Lung (tissue), 12 donors: ENCODE results near the gene MECP2. TPM values are rescaled to one million over a fixed set of nuclear protein-coding genes. Genes with fewer than 3 reads are reported as not detected.
A peak's percentile ranks its signal among the peaks of the same experiment; 100 is the strongest.

Experiments used
- ATAC-seq: fragments of 200-7000 bp; cut with Tn5 transposase; one replicate; pipeline ENCODE4 v1.9.1; 2020; ENCODE audit warnings: moderate number of reproducible peaks; ENCODE audit not compliant: insufficient read depth, low FRiP score
- DNase-seq, 3 donors: peaks; one replicate each; pipeline ENCODE4 v3.0.0-alpha.2; 2013 to 2017
- H3K27ac ChIP-seq, 2 donors: one replicate each; pipeline ENCODE4 v1.5.1; 2013; ENCODE audit warnings: mild to moderate bottlenecking in 2 of 2, moderate library complexity in 2 of 2, control low read depth in 1 of 2, inconsistent platforms in 1 of 2, low read depth in 1 of 2, low read length in 1 of 2
- H3K27me3 ChIP-seq, 3 donors: one replicate each; pipeline ENCODE4 v1.5.1; 2013; ENCODE audit warnings: low read length in 2 of 3; ENCODE audit not compliant: control insufficient read depth in 3 of 3, insufficient read depth in 3 of 3
- H3K36me3 ChIP-seq, 4 donors: one replicate each; pipeline ENCODE4 v1.5.1; 2013; ENCODE audit warnings: low read length in 4 of 4, mild to moderate bottlenecking in 1 of 4, moderate library complexity in 1 of 4; ENCODE audit not compliant: control insufficient read depth in 4 of 4, insufficient read depth in 4 of 4
- H3K4me1 ChIP-seq, 5 donors: one replicate each; pipeline ENCODE4 v1.5.1; 2013; ENCODE audit warnings: low read length in 5 of 5, mild to moderate bottlenecking in 2 of 5, moderate library complexity in 1 of 5; ENCODE audit not compliant: control insufficient read depth in 5 of 5, insufficient read depth in 5 of 5
- H3K4me3 ChIP-seq: one replicate; pipeline ENCODE4 v1.5.1; 2013; ENCODE audit warnings: mild to moderate bottlenecking, control low read depth, moderate library complexity
- H3K9ac ChIP-seq, 2 donors: one replicate each; pipeline ENCODE4 v1.5.1; 2013; ENCODE audit warnings: low read length in 2 of 2, control low read depth in 1 of 2; ENCODE audit not compliant: insufficient read depth in 1 of 2
- H3K9me3 ChIP-seq, 4 donors: one replicate each; pipeline ENCODE4 v1.5.1; 2013; ENCODE audit warnings: low read length in 3 of 4, mild to moderate bottlenecking in 1 of 4, moderate library complexity in 1 of 4; ENCODE audit not compliant: control insufficient read depth in 4 of 4, insufficient read depth in 3 of 4
- WGBS, 2 donors: extraction: QIAGEN DNeasy Blood & Tissue Kit; methylation state at CpG; one replicate each; pipeline ENCODE4 v1.1.7; 2013; 5-methylcytosine and 5-hydroxymethylcytosine counted together
- polyA plus RNA-seq, 2 donors: library from polyadenylated mRNA; stranded (reverse); fragments of 200-250 nt; gene quantifications; one replicate each; pipeline ENCODE4 v1.2.1, GENCODE V29; 2013
- total RNA-seq, 2 donors: library from RNA; depleted of rRNA in 1 of 2; stranded (reverse); fragments of >200 nt in 1 of 2; gene quantifications; one replicate each; pipeline ENCODE4 v1.2.1, GENCODE V29; 2014 to 2021
- TF ChIP-seq, protein P1 (sequence below): IDR thresholded peaks from 2 replicates; pipeline ENCODE4 v1.5.1; 2012; ENCODE audit warnings: mild to moderate bottlenecking; ENCODE audit errors: control extremely low read depth, extremely low read depth
- donor health status: control.
- donor health status: control.
- donor health status: Bipolar disorder and iron deficiency.
- donor health status: healthy.
- donor health status: DM: yes; HTN: yes; CAD: no.

MECP2 gene
- total and polyA plus RNA-seq, 4 donors: 20.4 to 62.9 (median 38.9) TPM

DNA sequence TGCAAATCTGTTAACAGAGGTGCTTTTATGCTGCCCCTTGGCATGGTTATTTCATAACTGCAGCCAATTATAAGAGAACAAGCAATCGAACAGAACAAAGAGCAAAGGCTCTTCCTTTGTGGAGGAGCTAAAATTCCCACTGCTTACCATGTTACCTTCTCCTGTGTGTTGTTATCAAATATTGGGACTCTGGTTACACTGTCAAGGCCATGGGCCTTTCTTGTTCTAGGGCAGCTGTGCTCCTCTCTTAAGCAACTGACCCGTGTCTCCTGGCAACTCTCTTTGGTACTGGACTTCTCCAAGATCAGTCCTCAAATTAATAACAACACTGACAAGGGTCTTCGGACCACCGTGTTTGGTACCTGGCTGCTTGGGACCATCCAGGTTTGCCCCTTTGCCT lies 34.4 kb upstream of the MECP2 start:
- Histone ChIP-seq H3K36me3 (no peaks in the 10 kb centered on the region), H3K4me1 (peaks cover 0 to 2% (median 0%) of the 10 kb centered on the region in 5 donors), H3K27ac (no peak overlapping the region), H3K9ac (no peak overlapping the region), H3K27me3 (peaks cover 0 to 6% (median 5%) of the 10 kb centered on the region in 3 donors), H3K4me3 (no peak overlapping the region), H3K9me3 (peaks cover 0 to 4% (median 0%) of the 10 kb centered on the region in 4 donors)
- TF ChIP-seq, protein P1, sequence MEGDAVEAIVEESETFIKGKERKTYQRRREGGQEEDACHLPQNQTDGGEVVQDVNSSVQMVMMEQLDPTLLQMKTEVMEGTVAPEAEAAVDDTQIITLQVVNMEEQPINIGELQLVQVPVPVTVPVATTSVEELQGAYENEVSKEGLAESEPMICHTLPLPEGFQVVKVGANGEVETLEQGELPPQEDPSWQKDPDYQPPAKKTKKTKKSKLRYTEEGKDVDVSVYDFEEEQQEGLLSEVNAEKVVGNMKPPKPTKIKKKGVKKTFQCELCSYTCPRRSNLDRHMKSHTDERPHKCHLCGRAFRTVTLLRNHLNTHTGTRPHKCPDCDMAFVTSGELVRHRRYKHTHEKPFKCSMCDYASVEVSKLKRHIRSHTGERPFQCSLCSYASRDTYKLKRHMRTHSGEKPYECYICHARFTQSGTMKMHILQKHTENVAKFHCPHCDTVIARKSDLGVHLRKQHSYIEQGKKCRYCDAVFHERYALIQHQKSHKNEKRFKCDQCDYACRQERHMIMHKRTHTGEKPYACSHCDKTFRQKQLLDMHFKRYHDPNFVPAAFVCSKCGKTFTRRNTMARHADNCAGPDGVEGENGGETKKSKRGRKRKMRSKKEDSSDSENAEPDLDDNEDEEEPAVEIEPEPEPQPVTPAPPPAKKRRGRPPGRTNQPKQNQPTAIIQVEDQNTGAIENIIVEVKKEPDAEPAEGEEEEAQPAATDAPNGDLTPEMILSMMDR: no peak
- 81 to 95% methylated on average over 4 of the region's 4 CpGs for WGBS, 2 donors
- ATAC-seq (no peak), DNase-seq (no peak)

DNA sequence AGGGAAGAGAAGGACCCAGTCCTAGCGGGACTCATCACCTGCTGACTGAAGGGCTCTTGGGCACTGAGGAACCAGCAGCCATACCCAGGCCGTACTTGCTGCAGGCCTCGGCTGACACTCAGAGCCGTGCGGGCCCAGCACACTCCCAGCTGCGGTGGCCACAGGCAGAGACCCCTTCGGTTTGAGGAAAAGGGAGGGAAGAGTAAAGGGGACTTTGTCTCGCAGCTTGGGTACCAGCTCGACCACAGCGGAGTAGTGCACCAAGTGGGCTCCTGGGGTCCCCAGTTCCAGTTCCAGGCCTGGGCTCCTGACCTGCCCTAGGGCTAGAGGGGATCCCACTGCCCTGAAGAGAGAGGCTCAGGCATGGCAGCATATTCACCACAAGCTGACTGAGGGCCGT lies 28.6 kb upstream of the MECP2 start:
- H3K4me1 ChIP-seq: peaks cover 0 to 8% (median 0%) of the 10 kb centered on the region in 5 donors
- WGBS, 2 donors: 94 to 97% methylated on average over 9 to 11 of the region's 11 CpGs
- no peaks in the 10 kb centered on the region for H3K27me3 ChIP-seq

DNA sequence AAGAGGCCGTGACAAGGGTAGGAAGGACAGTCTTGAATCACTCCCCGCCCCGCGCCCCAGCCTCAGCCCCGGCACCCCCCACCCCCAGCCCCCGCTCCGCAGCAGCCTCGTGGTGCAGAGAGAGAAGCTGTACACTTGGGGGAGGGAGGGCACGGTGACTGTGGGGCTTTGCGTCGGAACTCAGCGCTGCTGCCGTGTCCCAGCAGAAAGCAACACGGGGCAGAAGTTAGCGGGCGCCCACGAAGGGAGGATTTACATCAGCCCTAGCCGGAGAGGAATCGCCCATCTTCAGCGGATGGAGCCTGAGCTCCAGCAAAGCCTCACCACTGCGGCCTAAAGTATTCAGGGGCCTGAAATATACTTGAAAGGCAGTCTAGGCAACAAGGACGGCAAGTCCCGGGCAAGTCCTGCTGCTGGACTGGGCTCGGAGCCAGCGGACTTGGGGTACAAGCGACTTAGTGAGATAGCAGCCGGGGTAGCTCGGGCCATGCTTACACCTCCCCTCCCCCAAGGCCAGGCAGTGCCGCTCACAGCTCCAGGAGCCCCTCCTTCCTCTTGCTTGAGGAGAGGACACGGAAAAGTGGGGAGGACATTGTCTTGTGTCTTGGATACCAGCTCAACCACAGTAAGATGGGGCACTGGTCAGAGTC lies 28.0 kb upstream of the MECP2 start:
- peaks cover 0 to 8% (median 0%) of the 10 kb centered on the region in 5 donors for H3K4me1 ChIP-seq
- no peak for ATAC-seq
- peak; percentile 37 to 77 (median 61) for DNase-seq
- H3K4me3 ChIP-seq: no peak overlapping the region
- TF ChIP-seq, protein P1: no peak
- no peak overlapping the region for H3K27ac ChIP-seq
- H3K9ac ChIP-seq: no peak overlapping the region
- H3K36me3 ChIP-seq: no peaks in the 10 kb centered on the region
- no peaks in the 10 kb centered on the region for H3K27me3 ChIP-seq
- H3K9me3 ChIP-seq: peaks cover 0 to 6% (median 1%) of the 10 kb centered on the region in 4 donors
- 66 to 71% methylated on average over 24 to 30 of the region's 30 CpGs for WGBS, 2 donors

More for the DNA sequence above, 28.6 kb upstream of the MECP2 start:
- no peak overlapping the region for H3K9ac ChIP-seq
- H3K27ac ChIP-seq: no peak overlapping the region
- H3K4me3 ChIP-seq: no peak overlapping the region
- no peak for ATAC-seq
- TF ChIP-seq, protein P1: no peak
- H3K36me3 ChIP-seq: no peaks in the 10 kb centered on the region
- peaks cover 0 to 6% (median 1%) of the 10 kb centered on the region in 4 donors for H3K9me3 ChIP-seq
- DNase-seq: no peak
